NCI-H2171 (cell line): ENCODE measurements around the gene AP1S3.
A peak's percentile ranks its signal among the peaks of the same experiment; 100 is the strongest.
"Not testable (repeated sequence)": the region's sequence is repeated elsewhere in the genome, so short reads cannot be mapped to it uniquely, and the experiment has no call there.

Experiments
- DNase-seq: peaks from one replicate; lab custom pipeline; 2025; lab: John Stamatoyannopoulos, UW

The AP1S3 gene

DNA sequence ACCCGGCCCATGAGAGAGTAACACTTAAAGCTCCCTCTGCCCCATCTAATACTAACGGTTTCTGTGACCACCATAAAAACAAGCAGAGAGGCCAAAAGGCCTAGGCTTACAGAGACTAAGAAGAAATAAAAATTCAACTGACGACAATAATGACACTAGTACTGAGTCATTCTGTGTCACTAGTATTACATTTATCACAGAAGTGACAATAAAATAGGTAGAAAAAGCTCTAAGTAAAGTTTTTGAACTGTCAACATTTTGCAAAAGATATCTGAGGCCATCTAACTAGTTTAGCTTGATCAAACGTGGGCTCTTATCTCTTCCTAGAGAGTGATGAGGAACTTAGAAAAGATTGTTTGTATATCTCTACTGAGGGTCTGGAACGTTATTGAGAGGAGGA is 35.6 kb downstream of the AP1S3 start:
- no peak for DNase-seq

DNA sequence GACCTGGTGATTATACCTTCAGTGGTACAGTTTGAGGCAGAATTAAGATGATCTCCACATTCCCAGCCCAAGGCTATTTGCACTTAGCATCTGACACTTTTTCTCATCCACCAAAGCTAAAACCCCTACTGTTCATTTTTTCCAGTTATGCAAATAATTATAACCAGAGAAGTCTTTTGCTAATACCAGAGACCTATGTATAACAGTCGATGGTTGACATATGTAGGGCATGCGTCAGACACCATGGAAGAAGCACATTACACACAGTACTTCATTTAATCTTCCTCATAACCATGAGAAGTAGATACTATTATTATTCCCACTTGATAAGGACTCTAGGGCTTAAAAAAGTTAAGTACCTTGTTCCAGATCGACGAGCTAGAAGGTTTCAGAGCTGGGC is 36.5 kb downstream of the AP1S3 start:
- DNase-seq = no peak

DNA sequence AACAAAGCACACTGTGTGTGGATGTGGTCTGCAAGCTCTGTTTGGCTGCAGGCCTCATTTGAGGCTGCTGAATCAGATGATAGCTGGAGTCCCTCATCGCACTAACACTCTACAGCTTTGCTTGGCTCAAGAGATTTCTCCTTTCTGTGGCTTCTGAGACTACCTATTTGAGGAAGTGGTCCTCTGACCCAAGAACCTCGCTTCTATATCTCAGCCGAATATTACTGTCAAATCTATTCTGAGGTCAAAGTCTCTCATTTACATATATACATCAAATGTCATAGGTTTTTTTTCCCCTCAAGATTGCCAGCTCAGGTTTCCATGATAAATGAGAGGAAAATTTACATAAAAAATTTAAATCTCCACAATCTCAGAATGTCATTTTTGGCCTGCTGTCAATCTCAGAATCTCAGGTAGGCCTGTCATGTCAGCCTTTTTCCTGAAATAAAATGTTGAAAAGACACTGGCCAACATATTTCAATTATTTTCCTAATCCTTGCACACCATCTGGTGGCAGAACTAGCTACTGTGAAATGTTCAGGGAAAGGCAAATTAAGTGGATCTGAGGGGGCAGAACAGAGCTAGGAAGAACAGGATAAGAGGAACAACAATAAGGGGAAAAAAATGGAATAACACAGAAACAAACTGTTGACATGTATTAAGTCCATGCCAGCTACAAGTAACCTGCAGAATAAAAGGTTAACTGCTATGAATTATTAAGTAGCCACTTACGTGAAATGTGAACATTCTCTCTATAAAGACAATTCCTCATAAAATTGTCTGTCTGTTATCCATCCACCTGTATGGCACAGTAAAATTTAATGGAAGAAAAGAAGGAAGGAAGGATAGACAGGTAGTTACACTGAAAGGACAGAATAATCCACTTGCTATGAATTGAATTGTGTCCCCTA is 39.3 kb downstream of the AP1S3 start:
- peak; percentile 43 for DNase-seq

DNA sequence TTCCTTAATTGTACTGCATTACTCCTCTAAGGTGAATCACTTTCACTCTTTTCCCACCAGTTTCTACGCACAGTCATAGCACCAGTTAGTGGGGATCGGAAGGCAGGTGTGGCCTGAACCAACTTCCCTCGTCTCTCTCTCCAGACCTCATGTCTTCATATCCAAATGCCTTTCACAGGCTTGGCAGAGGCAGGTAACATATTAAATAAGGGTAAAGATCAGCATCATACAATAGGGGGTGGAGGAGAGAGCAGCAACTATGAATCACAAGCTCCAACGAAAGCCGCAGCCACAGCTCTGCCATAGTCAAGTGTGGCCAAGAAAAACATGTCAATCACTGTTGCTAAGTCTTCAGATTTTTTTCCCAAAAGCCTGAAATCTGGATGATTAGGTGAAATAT is 40.3 kb downstream of the AP1S3 start:
- DNase-seq = no peak

DNA sequence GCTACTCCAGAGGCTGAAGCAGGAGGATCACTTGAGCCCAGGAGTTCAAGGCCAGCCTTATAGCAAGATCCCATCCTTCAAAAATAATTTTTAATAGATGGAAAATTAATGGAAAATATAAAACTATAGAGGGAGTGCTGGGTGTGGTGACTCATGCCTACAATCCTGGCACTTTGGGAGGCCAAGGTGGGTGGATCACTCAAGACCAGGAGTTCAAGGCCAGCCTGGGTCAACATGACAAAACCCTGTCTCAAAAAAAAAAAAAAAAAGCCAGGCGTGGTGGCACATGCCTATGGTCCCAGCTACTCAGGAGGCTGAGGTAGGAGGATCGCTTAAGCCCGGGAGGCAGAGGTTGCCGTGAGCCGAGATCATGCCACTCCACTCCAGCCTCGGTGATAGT is 48.0 kb downstream of the AP1S3 start:
- no peak for DNase-seq

DNA sequence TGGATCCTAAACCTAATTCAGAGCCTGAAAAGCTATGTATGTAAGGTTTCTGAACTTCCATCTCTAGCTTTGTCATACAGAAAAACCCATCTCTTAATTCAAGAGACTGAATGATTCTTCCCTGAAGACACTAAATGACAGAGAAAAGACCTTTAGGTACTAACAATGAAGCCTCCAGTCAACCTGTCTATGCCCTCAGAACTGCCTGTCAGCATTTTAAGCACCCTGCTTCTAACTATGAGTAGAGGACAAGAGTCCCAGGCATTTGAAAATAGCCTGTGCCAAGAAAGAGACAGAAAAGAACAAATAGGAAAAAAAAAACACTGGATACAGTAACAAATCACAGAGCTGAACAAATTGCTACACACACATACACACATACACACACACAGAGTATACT is 48.6 kb downstream of the AP1S3 start:
- DNase-seq = no peak

DNA sequence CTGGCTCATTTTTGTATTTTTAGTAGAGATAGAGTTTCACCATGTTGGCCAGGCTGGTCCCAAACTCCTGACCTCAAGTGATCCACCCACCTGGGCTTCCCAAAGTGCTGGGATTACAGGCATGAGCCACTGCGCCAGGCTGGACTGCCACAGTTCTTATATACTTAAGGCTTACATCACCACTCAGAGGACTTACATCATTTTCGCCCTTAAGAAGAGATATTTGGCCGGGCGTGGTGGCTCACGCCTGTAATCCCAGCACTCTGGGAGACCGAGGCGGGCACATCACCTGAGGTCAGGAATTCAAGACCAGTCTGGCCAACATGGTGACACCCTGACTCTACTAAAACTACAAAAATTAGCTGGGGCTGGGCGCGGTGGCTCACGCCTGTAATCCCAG is 49.3 kb downstream of the AP1S3 start:
- not testable (repeated sequence) for DNase-seq

DNA sequence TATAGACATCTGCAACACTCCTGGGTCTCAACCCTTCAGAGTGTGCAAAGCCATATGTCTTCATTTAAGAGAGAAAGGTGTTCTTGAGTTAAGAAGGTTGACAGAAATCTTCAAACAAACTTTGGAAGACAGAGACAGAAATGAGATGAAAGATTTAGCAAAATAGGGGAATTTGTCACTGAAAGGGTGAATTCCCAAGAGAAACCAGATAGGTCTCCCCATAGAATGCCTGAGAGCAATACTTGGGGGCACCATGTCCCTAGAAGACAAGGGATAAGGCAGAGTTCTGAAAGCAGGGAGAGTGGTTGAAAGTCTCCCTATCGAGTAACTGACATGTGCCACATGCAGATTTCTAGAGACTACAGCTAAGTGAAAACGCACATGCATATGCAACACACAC is 50.0 kb downstream of the AP1S3 start:
- no peak for DNase-seq

DNA sequence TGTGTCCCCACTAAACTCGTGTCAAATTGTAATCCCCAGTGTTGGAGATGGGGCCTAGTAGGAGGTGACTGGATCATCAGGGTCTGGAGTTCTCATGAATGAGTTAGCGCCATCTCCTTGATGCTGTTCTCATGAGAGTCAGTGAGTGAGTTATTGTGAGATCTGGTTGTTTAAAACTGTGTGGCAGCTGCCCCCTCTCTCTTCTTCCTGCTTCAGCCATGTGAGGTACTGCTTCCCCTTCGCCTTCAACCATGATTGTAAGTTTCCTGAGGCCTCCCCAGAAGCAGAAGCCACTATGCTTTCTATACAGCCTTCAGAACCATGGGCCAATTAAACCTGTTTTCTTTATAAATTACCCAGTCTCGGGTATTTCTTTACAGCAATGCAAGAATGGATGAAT is 50.4 kb downstream of the AP1S3 start:
- DNase-seq = no peak

DNA sequence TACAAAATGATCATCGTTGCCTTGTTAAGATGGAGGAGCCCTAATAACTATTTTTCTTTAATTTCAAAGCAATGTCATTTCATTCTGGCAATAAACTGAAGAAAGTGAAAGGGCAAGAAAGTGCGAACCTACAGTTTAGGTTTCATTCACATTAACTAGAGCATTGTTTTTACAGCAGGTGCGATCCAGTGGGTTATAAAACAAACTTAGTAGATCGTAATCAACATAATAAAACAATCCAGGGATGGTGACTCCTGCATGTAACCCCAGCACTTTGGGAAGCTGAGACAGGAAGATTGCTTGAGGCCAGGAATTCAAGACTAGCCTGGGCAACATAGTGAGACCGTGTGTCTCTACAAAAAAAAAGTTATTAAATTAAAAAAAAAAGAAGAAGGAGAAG is 51.1 kb downstream of the AP1S3 start:
- no peak for DNase-seq

DNA sequence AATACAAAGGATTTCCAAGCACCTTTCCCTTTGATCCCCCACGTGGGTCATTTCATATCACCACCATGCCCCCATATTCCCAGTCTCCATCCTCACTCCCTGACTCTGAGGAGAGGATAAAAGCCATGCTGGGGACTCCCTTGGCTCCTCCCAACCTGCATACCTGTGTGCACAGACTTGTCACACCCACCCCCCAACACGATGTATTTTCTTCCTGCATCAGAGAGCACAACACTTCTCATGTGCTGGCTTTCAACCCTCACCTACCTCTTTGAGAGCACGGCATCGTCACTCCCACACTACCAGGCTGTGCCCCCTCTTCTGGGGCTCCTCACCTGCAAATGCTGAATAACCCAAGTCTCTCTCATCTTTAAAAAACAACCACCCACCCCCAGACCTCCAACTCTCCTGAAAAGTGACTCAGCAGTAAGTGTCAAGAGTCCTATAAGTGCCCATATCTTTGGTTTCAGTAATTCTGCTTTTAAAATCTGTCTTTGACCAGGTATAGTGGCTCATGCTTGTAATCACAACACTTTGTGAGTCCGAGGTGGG is 53.1 kb downstream of the AP1S3 start:
- DNase-seq = no peak

DNA sequence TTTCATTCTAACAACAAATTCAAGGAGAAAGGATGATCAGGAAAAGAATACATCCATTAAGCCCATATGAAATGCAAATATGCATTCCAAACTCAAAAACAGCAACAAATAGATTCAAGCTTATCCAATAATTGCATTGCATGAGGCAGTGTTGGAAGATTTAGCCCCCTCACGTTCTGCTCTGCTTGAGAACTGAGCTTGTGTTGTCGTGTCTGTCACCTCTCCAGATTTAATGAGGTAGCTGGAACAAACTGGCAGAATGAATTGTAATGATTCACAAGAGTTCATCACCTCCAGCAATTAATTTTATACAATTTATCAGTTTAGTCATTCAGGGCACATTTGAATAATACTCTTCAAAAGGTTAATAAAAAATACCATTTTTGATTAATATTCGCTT is 54.8 kb downstream of the AP1S3 start:
- no peak for DNase-seq

DNA sequence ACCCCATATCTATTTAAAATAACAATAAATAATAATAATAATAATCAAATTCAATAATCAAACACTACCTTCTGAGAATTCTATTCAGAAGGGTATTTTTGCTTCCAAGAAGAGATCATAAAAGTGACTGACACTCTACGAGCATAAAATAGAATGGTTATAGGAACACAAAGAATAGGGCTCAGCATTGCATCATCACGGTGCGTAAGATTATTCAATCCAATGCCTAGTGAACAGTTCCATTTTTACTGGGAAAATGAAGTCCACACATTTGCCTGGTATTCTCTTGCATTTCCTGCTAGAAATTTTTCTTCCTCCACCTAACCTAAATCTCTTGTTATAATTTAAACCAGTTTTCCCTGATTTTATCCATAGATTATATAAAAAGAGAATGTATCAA is 55.8 kb downstream of the AP1S3 start:
- DNase-seq = no peak

DNA sequence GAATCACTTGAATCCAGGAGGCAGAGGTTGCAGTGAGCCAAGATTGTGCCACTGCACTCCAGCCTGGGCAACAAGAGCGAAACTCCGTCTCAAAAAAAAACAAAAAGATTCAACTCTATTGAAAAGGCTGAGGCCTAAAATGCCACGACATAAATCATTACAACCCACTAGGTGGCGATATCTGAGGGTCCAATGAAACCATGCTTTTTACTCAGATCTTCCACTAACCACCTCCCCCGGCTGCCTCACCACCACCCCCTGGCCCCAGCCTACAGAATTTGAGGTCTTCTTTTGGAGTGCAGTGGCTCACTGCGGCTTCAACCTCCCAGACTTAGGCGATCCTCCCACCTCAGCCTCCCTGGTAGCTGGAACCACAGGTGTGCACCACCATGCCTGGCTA is 57.5 kb downstream of the AP1S3 start:
- DNase-seq = no peak

DNA sequence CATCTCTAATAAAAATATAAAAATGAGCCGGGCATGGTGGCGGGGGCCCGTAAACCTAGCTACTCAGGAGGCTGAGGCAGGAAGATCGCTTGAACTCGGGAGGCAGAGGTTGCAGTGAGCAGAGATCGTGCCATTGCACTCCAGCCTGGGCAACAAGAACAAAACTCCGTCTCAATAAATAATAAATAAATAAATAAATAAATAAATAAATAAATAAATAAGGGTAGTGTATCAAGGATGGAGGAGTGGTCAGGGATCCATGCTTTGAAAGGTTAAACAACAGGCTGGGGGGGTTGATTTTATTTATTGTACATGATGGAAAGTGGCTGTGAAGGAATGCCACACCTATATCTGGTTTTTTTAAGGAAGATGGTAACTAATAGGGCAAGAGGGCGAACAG is 63.2 kb downstream of the AP1S3 start:
- no peak for DNase-seq

DNA sequence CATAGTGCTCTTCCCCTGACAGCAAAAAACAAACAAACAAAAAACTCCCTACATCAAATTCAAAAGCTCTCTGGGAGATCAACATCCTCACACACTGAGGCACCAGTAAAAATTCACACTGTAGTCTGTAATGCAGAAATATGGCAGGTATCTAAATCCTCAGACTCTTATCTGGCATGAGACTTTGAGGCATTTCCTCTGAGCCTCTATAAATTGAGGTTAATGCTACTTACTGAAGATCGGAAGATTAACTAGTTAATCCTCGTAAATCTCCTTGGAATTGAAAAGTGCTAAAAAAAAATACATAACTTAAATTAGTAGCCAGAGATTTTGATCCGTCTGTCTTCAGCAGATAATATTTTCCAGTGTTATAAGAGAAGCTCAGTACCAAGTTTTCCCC is 65.0 kb downstream of the AP1S3 start:
- DNase-seq = no peak

DNA sequence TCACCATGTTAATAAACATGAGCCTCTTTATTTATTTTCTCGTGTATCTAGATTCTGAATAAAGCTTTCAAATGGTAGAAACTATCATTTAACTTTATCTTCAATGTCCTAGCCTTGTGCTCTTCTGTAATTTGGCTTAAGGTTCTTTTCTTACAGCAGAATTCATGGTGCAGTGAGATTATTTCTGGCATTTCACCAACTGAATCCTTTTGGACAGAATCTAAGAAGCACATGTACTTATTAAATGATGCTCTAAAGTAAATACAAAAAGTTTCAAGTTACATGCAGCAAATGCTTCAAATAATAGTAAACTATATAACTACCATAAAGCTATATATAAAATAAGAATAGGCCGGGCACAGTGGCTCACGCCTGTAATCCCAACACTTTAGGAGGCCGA is 65.9 kb downstream of the AP1S3 start:
- DNase-seq = no peak

DNA sequence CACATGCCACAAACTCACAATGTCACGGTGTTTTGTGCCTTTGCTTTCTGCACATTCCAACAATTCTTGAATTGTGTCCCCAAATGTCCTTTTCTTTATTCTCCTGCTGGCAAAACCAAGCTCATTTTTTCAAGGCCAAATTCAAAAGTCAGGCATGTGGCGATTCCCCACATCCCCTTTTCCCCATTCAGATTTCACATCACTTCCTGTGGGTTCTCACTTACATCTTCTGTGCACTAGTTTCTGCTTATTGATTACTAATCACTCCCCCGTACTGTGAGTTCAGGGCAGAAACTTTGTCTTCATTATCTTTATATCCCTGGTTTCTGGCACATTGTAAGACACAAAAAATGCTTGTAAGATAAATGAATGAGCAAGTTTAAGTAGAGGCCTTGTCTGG is 69.2 kb downstream of the AP1S3 start:
- no peak for DNase-seq

DNA sequence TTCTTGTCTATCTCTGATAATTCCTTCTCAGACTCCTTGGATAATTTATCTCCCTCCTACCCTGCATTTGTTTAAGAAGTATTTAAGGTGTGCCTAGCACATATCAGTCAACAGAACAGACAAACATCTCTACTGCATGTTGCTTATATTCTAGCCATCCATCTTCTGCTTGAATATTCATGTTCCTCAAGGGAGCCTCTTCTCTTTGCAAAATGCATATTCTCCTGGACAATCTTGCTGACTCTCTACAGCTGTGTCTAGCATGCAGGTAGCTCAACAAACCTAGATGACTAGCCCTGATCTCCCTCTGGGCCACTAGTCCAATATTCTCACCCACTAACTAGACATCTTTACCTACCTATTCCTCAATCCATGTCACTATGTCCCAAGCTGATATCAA is 70.0 kb downstream of the AP1S3 start:
- DNase-seq = no peak

DNA sequence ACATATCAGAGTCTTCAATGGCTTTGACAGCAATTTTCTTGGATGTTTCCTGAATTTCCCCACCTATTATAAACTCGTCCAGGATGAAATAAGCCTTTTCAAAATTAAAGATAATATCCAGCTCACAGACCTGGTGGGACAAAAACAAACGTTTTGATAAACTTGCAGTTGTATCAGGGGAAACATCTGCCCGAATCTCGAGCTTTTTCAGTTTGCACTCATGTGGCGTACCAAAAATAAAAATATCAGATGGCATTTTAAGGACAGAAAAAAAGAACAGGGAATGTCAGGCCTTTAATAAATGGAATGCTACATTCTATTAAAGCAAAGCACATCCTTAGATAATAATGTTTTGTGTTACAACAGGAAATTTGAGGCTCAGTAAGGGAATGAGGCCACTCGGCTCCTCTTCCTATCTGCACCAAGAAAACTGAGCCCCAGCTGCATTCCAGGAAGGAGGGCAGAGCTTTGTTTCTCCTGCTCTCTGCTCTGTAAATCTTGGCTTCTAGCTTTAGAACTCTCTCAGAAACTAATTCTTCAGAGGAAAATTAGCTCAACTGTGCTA is 72.1 kb downstream of the AP1S3 start:
- DNase-seq = no peak

DNA sequence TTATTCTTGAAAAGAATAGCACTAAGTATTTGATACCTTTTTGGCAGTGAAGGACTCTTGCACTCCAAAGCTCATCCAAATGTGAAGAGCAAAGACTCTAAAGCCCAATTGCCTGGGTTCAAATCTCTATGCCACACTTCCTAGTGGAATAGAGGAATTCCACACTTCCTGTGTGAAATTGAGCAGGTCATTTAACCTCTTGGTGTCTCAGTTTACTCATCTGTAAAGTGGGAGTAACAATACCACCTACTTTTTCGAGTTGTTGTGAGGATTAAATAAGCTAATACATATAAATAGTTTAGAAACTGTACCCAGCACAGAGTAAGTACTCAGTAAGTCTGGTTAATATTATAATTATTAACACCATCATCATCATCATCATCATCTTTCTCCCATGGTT is 72.6 kb downstream of the AP1S3 start:
- no peak for DNase-seq

DNA sequence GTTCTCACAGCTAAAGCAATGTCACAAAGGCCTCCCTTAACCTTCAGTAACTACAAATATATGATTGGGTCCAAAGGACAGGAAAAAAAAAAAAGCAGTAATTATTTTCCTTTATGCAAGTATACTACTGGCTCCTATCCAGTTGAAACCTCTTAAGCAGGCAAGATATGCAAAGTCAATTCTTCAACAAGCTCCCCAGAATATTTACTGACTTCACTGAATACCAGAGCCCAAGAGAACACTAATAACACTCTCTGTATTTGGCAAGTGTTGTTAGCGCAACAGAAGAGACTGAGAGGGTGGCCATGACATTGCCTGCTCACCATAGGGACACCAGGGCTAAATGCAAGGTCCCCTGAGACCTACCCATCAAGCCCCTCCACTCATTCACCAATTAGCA is 74.5 kb downstream of the AP1S3 start:
- DNase-seq = no peak

DNA sequence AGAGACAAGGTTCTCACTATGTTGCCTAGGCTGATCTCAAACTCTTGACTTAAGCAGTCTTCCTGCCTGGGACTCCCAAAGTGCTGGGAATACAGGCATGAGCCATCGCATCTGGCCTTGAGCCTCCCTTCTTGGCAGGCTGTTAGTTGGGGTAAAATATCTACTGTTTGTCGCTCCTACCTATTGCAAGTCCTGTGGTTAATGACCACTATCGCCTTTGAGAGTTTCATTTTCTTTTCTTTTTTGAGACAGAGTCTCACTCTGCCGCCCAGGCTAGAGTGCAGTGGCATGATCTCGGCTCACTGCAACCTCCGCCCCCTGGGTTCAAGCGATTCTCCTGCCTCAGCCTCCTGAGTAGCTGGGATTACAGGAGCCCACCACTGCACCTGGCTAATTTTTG is 75.6 kb downstream of the AP1S3 start:
- DNase-seq = not testable (repeated sequence)
